ENCODE results near the gene CBL.
"Not testable (repeated sequence)": the region's sequence is repeated elsewhere in the genome, so short reads cannot be mapped to it uniquely, and the experiment has no call there.

Gene CBL

DNA sequence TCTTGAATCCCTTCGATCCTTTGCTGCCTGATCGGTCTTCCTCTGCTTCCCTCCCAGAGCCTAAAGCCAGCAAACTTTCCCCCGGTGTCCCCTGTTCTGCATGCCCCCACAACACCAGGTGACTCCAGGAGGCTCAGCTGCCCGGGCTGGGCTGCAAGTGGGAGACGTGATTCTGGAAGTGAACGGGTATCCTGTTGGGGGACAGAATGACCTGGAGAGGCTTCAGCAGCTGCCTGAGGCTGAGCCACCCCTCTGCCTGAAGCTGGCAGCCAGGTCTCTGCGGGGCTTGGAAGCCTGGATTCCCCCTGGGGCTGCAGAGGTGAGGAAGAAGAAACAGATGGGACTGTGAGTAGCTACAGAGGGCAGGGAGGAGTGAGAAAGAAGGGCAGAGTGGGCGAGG is 17.3 kb upstream of the CBL start:
- Histone ChIP-seq H3K9me3 (no peaks in the 10 kb centered on the region), H3K4me3 (ENCODE audit: low read depth, low read length) (no peak overlapping the region), H3K36me3 (no peaks in the 10 kb centered on the region), H3K27me3 (no peaks in the 10 kb centered on the region), H3K4me1 (peaks cover 11% of the 10 kb centered on the region)
- TF ChIP-seq, protein P1, sequence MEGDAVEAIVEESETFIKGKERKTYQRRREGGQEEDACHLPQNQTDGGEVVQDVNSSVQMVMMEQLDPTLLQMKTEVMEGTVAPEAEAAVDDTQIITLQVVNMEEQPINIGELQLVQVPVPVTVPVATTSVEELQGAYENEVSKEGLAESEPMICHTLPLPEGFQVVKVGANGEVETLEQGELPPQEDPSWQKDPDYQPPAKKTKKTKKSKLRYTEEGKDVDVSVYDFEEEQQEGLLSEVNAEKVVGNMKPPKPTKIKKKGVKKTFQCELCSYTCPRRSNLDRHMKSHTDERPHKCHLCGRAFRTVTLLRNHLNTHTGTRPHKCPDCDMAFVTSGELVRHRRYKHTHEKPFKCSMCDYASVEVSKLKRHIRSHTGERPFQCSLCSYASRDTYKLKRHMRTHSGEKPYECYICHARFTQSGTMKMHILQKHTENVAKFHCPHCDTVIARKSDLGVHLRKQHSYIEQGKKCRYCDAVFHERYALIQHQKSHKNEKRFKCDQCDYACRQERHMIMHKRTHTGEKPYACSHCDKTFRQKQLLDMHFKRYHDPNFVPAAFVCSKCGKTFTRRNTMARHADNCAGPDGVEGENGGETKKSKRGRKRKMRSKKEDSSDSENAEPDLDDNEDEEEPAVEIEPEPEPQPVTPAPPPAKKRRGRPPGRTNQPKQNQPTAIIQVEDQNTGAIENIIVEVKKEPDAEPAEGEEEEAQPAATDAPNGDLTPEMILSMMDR (IDR thresholded peaks at IDR 0.05; ENCODE audit: low read depth, low read length) = no peak
- DNase-seq = no peak

DNA sequence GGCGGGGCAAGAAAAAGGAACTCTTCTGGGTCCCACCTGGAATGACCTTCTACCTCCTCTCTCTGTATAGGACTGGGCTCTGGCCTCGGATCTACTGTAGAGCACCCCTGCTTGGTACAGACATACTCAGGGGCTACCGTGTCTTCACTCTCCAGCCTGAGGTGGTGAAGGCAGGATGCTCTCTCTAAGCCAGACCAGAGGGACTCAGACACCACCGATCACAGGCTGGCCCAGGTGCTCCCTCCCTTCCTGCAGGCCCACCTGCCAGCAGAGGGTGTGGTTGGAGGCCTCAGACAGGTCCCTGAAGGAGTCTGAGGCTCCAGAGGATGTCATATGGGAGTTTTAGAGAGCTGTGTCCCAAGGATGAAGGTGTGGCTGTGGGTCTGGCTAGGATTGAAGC is 16.7 kb upstream of the CBL start:
- H3K27me3 ChIP-seq = no peaks in the 10 kb centered on the region
- no peaks in the 10 kb centered on the region for H3K9me3 ChIP-seq
- H3K36me3 ChIP-seq = no peaks in the 10 kb centered on the region
- TF ChIP-seq, protein P1 (IDR thresholded peaks at IDR 0.05; ENCODE audit: low read depth, low read length) = no peak
- no peak for DNase-seq
- H3K4me3 ChIP-seq (ENCODE audit: low read depth, low read length) = no peak overlapping the region
- peaks cover 11% of the 10 kb centered on the region for H3K4me1 ChIP-seq

DNA sequence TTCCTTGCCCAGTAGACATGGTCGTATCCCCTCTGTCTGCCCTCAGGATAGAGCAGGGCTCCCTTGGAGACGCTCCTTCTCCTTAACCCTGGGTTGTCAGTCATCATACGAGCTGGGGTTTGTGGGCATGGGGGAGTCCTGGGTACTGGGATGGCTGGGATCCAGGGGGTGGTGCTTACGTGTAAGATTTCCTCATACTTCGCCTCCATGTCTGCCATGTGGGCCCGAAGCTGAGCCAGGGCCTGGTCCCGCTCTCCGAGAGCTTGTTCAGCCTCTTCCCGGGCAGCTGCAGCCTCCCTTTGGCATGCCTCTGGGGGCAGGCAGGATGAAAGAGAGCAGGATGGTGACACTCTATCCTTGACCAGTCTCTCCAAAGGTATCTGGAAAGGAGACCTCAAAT is 15.6 kb upstream of the CBL start:
- DNase-seq = no peak
- no peaks in the 10 kb centered on the region for H3K27me3 ChIP-seq
- no peaks in the 10 kb centered on the region for H3K9me3 ChIP-seq
- TF ChIP-seq, protein P1 (IDR thresholded peaks at IDR 0.05; ENCODE audit: low read depth, low read length) = no peak
- H3K4me3 ChIP-seq (ENCODE audit: low read depth, low read length) = no peak overlapping the region
- peaks cover 10% of the 10 kb centered on the region for H3K4me1 ChIP-seq
- H3K36me3 ChIP-seq = no peaks in the 10 kb centered on the region

DNA sequence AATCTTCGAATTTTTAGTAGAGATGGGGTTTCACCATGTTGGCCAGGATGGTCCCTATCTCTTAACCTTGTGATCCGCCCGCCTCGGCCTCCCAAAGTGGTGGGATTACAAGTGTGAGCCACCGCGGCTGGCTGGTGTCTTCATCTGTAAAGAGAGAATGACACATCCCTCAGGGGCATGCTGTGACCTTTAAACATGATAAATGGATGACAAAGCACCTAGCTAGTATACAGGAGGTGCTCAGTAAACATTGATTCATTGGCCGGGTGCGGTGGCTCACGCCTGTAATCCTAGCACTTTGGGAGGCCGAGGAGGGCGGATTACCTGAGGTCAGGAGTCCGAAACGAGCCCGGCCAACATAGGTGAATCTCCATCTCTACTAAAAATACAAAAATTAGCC is 14.9 kb upstream of the CBL start:
- not testable (repeated sequence) for DNase-seq; H3K4me3 ChIP-seq (ENCODE audit: low read depth, low read length); H3K36me3 ChIP-seq; H3K4me1 ChIP-seq; H3K27me3 ChIP-seq; H3K9me3 ChIP-seq

DNA sequence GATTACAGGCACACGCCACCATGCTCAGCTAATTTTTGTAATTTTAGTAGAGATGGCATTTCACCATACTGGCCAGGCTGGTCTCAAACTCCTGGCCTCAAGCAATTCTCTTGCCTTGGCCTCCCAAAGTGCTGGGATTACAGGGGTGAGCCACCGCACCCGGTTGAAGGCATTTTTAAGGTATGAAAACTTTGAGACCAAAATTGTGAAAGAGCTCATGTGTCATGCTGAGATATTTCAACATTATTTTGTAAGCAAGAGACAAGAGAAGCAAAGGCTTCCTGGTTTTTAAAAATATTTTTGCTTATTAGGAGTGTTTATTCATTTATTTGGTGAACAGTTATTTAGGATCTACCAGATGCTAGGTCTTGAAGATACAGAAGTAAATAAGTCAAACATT is 14.0 kb upstream of the CBL start:
- Histone ChIP-seq H3K4me3 (ENCODE audit: low read depth, low read length) (no peak overlapping the region), H3K36me3 (no peaks in the 10 kb centered on the region), H3K9me3 (no peaks in the 10 kb centered on the region), H3K27me3 (no peaks in the 10 kb centered on the region), H3K4me1 (no peaks in the 10 kb centered on the region)
- TF ChIP-seq, protein P1 (IDR thresholded peaks at IDR 0.05; ENCODE audit: low read depth, low read length) = no peak
- no peak for DNase-seq

DNA sequence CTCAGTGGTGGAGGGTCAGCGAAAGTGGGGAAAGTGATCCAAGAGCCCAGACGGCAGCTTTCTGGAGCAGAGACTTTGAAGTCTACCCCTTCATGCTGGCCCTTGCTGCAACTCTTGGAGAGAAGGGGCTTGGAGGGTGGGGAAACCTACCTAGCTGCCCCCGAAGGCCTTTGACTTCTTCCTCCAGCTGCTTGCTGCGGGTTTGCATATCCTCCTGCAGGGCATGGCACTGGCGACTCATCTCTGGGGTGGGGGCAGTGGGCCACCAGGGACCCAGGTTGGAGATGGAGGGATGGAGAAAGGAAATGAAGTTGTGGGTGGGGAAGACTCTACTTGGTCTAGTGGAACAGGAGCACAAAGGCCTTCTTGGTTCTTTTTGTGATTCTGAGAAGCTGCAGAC is 13.1 kb upstream of the CBL start:
- H3K4me1 ChIP-seq = no peaks in the 10 kb centered on the region
- no peak for DNase-seq
- H3K4me3 ChIP-seq (ENCODE audit: low read depth, low read length) = no peak overlapping the region
- no peaks in the 10 kb centered on the region for H3K9me3 ChIP-seq
- H3K36me3 ChIP-seq = no peaks in the 10 kb centered on the region
- H3K27me3 ChIP-seq = no peaks in the 10 kb centered on the region
- TF ChIP-seq, protein P1 (IDR thresholded peaks at IDR 0.05; ENCODE audit: low read depth, low read length) = no peak

DNA sequence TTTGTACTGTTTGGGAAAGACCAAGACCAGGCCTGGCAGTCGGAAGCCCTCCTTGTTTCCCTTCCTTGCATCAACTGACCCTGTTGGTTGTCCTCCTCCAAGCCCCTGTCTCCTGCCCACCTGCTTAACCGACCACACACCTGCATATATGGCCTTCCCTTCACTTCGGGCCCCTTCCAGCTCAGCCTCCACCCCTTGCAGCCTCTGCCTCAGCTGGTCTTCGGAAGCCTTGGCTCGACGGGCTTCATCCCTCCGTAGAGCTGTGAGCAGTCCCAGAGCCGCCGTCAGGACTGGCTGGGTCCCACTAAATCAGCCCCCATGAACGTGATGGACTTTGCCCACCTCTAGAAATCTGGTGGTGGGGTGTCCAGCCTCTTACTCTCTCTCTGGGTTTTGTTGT is 12.5 kb upstream of the CBL start:
- Histone ChIP-seq H3K9me3 (no peaks in the 10 kb centered on the region), H3K27me3 (no peaks in the 10 kb centered on the region), H3K4me3 (ENCODE audit: low read depth, low read length) (no peak overlapping the region), H3K4me1 (no peaks in the 10 kb centered on the region), H3K36me3 (no peaks in the 10 kb centered on the region)
- no peak for DNase-seq
- TF ChIP-seq, protein P1 (IDR thresholded peaks at IDR 0.05; ENCODE audit: low read depth, low read length) = no peak
